NCI-H748 (cell line): ENCODE measurements around the gene STK16.
"Not testable (repeated sequence)": the region's sequence is repeated elsewhere in the genome, so short reads cannot be mapped to it uniquely, and the experiment has no call there.

Experiments
- DNase-seq: peaks from one replicate; lab custom pipeline; 2025; ENCODE audit not compliant: unreplicated experiment; lab: John Stamatoyannopoulos, UW

Gene STK16

GRCh38 chr2:219243291-219243761 is 2.0 kb upstream of the STK16 start:
- no peak for DNase-seq

GRCh38 chr2:219244789-219245147 is 511 bp upstream of the STK16 start:
- DNase-seq: no peak

- no peak for DNase-seq
Measured at GRCh38 chr2:219245899-219246230, 586 bp downstream of the STK16 start.

GRCh38 chr2:219246559-219246958 is 1.3 kb downstream of the STK16 start:
- no peak for DNase-seq

- no peak for DNase-seq
Measured at GRCh38 chr2:219247678-219248642, 2.7 kb downstream of the STK16 start.

- no peak for DNase-seq
Measured at GRCh38 chr2:219248845-219249202, 3.5 kb downstream of the STK16 start.

- DNase-seq: no peak
Measured at GRCh38 chr2:219249203-219249980, 4.1 kb downstream of the STK16 start.

GRCh38 chr2:219250049-219250781 is 4.9 kb downstream of the STK16 start:
- DNase-seq: no peak

- no peak for DNase-seq
Measured at GRCh38 chr2:219251656-219252055, 6.4 kb downstream of the STK16 start.

- no peak for DNase-seq
Measured at GRCh38 chr2:219252084-219252483, 6.8 kb downstream of the STK16 start.

GRCh38 chr2:219252570-219252899 is 7.3 kb downstream of the STK16 start:
- DNase-seq: peak; percentile 18

- peak; percentile 56 for DNase-seq
Measured at GRCh38 chr2:219252900-219253752, 7.8 kb downstream of the STK16 start, which contains the start of gene TUBA4B. TUBA4B (plus strand) TSS chr2:219253243; CDS start chr2:219253408, 165 bp downstream.

- DNase-seq: peak; percentile 89
Measured at GRCh38 chr2:219253753-219254589, 8.7 kb downstream of the STK16 start, which contains the start of gene TUBA4A. TUBA4A (minus strand) TSS chr2:219253918; CDS start chr2:219253858, 60 bp downstream.

GRCh38 chr2:219254590-219255201 is 9.4 kb downstream of the STK16 start:
- DNase-seq: no peak

- not testable (repeated sequence) for DNase-seq
Measured at GRCh38 chr2:219258942-219259341, 13.7 kb downstream of the STK16 start.

- DNase-seq: no peak
Measured at GRCh38 chr2:219261024-219261855, 16.0 kb downstream of the STK16 start.

GRCh38 chr2:219266232-219266631 is 21.0 kb downstream of the STK16 start:
- DNase-seq: no peak

GRCh38 chr2:219266886-219267285 is 21.6 kb downstream of the STK16 start:
- DNase-seq: no peak
